Raji (cell line): Measurements from ENCODE around the gene NPDC1.

Experiments
- POLR2A ChIP-seq: IDR thresholded peaks from 2 replicates; pipeline ENCODE4 v1.6.1; 2011; ENCODE audit warnings: low read depth, low read length, control low read depth; ENCODE audit not compliant: insufficient read depth

NPDC1 gene

DNA sequence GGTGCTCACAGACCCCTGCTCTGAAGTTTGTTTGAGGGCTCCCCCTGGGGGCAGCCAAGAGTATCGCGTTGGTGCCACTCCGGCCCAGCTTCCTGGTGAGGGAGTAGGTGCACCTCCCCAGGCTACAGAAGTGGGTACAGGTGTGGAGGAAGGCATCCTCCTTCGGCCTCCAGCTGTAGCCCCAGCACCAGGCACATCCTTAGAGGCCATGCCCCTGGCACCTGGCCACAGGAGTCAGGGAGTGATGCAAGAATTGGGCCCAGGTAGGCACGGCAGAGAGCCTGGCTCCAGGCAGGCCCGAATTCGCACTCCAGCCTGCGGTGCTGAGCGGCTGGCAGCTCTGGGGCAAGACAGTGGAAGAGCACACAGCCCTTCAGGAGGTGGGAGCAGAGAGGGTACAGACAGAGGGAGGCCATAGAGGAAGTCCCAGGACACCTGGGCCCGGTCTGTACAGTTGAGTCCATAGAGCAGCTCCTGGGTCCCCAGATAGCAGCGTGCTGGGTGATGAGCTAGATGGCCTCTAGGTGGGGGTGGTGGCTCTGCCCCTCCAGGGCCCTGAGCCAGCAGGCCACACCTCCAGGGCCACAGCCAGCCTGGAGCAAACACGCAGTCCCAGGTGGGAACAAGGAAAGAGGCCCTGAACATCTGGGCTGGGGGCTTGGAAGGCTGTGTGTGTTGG lies 22.0 kb upstream of the NPDC1 start:
- 0 out of 2 replicates have a peak, but pooled peaks have one; percentile 32 for TF ChIP-seq POLR2A

DNA sequence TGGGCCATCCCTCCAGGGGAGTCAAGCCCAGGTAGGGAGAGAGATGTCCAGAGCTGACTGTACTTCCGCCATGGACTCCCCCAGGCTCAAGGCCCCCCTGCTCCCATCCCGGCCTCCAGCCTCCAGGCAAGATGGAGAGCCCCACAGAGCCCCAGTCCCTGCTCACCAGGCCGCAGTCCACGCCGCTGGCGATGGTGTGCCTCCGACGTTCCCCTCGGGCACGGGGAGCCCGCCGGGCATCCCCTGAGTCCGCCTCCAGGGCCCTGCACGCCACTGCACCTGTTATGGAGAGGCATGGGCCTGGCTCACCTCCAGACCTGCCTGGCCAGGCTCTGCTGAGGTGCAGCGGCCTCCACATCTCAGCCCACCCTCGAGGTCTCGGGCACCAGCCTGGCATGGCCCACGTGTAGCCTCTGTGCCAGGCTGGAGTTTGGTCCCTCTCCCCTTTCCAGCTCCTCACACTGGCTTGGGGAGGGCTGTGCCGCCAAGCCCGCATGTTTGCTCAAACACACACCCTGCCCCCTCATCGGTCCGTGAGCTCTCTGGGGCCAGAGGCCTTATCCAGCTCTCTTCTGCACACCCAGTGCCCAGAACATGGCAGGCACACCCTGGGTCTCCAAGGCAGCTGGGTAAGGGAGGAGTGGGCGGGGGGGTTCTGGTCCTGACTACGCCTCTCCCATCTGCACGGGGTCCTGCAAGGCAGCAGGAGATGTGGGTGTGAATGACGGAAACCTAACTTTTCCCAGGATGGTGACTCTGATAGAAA lies 20.3 kb upstream of the NPDC1 start:
- no peak for TF ChIP-seq POLR2A

GRCh38 chr9:137065336-137065967 lies 19.5 kb upstream of the NPDC1 start:
- TF ChIP-seq POLR2A: no peak

GRCh38 chr9:137064880-137065164 lies 18.8 kb upstream of the NPDC1 start:
- TF ChIP-seq POLR2A: no peak

GRCh38 chr9:137064027-137064879 lies 18.3 kb upstream of the NPDC1 start:
- no peak for TF ChIP-seq POLR2A

GRCh38 chr9:137063311-137064026 lies 17.5 kb upstream of the NPDC1 start:
- TF ChIP-seq POLR2A: no peak

DNA sequence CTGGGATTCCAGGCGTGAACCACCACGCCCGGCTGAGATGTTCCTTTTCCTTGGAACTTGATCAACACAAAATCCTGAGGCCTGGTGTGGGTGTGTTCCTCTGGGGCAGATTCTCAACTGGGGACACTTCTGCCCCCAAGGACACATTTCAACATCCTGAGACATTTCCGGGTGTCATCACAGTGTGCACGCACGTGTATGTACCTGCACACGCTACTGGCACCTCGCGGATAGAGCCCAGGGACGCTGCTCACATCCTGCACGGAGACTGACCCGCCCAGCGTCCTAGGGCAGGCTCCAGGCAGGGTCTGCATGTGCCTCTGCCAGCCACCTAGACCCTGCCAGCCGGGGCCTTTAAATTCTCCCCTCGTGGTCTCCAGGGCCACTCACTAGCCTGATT lies 16.4 kb upstream of the NPDC1 start:
- TF ChIP-seq POLR2A: no peak

DNA sequence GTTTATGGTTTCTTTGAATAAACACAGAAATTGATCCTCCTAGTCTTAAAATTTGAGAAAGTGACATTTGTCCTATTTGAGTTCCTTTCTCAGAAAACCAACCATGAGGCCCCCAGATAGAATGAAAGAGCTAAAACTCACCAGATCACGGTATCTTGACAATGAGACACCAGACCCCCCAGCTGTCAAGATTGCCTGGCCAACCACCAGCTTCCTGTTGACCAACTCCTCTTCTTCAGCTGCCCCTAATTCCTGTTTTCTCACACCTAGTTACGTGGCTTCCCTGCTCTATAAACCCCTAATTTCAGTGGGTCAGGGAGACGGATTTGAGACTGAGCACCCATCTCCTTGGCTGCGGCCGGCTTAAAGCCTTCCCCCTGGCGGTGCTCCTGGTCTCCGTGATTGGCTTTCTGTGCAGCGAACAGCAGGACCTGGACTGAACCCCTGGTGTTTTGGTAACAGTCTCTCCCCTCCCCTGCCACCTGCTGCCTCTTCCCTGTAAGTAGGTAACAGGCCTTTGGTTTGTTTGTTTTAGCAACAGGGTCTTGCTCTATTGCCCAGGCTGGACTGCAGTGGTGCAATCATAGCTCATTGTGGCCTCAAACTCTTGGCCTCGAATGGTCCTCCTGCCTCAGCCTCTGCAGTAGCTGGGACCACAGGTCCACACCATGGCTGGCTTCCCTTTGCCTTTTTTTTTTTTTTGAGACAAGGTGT lies 12.7 kb upstream of the NPDC1 start:
- TF ChIP-seq POLR2A: no peak

GRCh38 chr9:137057545-137057944 lies 11.6 kb upstream of the NPDC1 start:
- TF ChIP-seq POLR2A: no peak

- no peak for TF ChIP-seq POLR2A
Observed at GRCh38 chr9:137056739-137057415, 10.9 kb upstream of the NPDC1 start.

- no peak for TF ChIP-seq POLR2A
Observed at GRCh38 chr9:137055385-137056364, 9.7 kb upstream of the NPDC1 start.

GRCh38 chr9:137054932-137055384 lies 9.0 kb upstream of the NPDC1 start:
- TF ChIP-seq POLR2A: no peak
